ENCODE data around the gene ERGIC3.

DNA sequence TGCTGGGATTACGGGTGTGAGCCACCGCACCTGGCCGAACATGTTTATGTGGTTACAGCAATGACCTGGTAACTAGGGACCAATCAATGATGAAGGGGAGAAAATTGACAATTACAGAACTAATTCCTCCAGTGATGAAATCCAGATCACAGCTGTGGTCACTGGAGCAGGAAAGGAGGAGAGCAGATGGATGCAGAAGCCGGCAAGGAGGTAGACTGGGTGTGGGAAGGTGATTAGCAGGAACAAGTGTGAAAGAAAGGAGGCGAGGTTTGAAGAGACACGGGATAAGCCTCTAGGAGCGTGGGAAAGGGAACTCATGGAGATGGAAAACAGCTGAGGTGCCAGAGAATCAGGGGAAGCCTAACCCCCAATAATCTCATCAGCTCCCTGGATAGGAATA, 56.6 kb downstream of the ERGIC3 start:
- TF ChIP-seq, protein P1, sequence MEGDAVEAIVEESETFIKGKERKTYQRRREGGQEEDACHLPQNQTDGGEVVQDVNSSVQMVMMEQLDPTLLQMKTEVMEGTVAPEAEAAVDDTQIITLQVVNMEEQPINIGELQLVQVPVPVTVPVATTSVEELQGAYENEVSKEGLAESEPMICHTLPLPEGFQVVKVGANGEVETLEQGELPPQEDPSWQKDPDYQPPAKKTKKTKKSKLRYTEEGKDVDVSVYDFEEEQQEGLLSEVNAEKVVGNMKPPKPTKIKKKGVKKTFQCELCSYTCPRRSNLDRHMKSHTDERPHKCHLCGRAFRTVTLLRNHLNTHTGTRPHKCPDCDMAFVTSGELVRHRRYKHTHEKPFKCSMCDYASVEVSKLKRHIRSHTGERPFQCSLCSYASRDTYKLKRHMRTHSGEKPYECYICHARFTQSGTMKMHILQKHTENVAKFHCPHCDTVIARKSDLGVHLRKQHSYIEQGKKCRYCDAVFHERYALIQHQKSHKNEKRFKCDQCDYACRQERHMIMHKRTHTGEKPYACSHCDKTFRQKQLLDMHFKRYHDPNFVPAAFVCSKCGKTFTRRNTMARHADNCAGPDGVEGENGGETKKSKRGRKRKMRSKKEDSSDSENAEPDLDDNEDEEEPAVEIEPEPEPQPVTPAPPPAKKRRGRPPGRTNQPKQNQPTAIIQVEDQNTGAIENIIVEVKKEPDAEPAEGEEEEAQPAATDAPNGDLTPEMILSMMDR (IDR thresholded peaks at IDR 0.05; ENCODE audit: poor library complexity), result no peak
- TF ChIP-seq EZH2phosphoT487 (IDR thresholded peaks at IDR 0.05; ENCODE audit: low read depth, severe bottlenecking, unreplicated experiment), result no peak

Data from hepatocyte (in vitro differentiated cells).